DND-41 (cell line): ENCODE measurements around the gene LDLRAP1.

Source experiments
- EZH2 ChIP-seq: IDR thresholded peaks from 3 replicates; pipeline ENCODE4 v1.6.1; 2012; ENCODE audit warnings: borderline replicate concordance, low read depth, mild to moderate bottlenecking, moderate library complexity, low read length, inconsistent platforms; ENCODE audit not compliant: severe bottlenecking
- TF ChIP-seq, protein P1 (sequence below): IDR thresholded peaks from 2 replicates; pipeline ENCODE4 v1.5.1; 2012; ENCODE audit warnings: borderline replicate concordance, low read length, moderate library complexity, mild to moderate bottlenecking; ENCODE audit not compliant: poor library complexity, severe bottlenecking; ENCODE audit errors: extremely low read depth

- TF ChIP-seq, protein P1, sequence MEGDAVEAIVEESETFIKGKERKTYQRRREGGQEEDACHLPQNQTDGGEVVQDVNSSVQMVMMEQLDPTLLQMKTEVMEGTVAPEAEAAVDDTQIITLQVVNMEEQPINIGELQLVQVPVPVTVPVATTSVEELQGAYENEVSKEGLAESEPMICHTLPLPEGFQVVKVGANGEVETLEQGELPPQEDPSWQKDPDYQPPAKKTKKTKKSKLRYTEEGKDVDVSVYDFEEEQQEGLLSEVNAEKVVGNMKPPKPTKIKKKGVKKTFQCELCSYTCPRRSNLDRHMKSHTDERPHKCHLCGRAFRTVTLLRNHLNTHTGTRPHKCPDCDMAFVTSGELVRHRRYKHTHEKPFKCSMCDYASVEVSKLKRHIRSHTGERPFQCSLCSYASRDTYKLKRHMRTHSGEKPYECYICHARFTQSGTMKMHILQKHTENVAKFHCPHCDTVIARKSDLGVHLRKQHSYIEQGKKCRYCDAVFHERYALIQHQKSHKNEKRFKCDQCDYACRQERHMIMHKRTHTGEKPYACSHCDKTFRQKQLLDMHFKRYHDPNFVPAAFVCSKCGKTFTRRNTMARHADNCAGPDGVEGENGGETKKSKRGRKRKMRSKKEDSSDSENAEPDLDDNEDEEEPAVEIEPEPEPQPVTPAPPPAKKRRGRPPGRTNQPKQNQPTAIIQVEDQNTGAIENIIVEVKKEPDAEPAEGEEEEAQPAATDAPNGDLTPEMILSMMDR = no peak
- TF ChIP-seq EZH2 = no peak
Observed at GRCh38 chr1:25515033-25515432, 28.4 kb upstream of the LDLRAP1 start.
